IPS-NIHi7 (cell line): Measurements from ENCODE around the gene FGD5.

Experiments used
- DNase-seq: peaks from one replicate; pipeline ENCODE4 v3.0.0; 2012; ENCODE audit warnings: mixed read lengths; ENCODE audit errors: extremely low spot score

The FGD5 gene

DNA sequence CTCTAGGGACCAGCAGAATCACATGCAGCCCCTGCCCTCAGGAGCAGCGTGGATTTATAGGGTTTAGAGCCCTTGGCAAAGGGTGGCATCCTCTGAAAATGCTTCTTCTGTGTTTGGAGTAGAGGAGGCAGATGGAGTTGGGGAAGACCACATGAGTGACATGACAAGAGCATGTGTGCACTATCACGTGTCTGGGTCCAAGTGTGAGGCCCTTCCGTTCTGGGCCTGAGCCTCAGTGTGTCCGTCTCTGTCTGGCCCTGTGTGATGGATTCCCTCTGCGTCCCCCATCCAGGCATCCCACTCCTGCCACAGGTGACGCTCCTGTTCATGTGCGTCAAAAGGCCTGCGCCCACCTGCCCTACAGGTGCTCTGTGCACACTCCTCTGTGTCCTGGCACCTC lies 30.1 kb downstream of the FGD5 start:
- DNase-seq, result no peak

- no peak for DNase-seq
Observed at GRCh38 chr3:14849638-14850230, 31.0 kb downstream of the FGD5 start.

DNA sequence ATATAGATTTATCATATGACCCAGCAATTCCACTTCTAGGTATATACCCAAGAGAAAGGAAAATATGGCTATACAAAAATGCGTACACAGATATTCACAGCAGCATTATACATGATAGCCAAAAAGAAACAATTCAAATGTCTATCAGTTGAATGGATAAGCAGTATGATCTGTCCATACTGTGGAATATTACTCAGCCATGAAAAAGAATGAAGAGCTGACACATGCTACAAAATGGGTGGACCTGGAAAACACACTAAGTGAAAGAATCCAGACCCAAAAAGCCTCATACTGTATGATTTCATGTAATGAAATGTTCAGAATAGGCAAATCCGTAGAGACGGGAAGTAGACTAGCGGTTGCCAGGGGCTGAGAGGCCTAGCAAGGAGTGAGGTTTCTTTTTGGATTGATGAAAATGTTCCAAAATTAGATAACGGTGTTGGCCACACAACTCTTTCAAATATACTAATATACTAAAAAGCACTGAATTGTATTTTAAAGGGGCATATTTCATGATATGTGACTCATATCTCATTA lies 33.4 kb downstream of the FGD5 start:
- no peak for DNase-seq

DNA sequence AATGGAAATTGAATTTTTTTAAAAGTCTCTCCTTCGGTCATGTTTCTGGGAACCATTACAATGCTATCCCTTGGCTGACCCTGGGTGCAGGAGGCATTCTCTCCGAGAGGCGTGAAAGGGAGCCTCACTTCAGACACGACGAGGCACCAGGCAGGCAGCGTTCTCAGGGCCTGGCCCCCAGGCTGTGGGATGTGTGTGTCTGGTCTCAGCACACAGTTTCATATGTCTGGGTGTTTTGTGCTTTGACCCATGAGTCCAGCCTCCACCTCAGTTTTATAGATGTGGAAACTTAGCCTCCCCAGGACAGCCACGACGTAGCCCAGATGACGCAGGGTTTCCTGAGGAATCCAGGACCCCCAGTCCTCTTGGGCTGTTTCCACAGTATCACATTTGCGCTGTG lies 34.0 kb downstream of the FGD5 start:
- no peak for DNase-seq

GRCh38 chr3:14853271-14853951 lies 34.6 kb downstream of the FGD5 start:
- DNase-seq, result no peak

- DNase-seq, result no peak
Observed at GRCh38 chr3:14857506-14857905, 38.7 kb downstream of the FGD5 start.

DNA sequence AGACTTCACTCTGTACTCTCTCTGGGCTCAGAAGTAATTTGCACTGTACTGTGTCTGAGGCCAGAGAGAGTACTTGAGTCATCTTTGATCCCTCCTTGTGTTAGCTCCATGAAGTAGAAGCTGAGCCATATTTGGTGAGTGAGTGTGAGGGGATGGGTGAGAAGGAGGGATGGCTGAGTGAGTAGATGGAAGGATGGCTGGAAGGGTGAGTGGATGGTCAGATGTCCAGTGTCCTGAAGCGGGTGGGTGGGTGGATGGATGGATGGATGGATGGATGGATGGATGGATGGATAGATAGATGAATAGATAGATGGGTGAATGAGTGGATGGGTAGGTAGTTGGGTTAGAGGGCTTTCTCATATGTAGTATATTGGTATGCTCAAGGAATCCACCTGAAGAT lies 39.3 kb downstream of the FGD5 start:
- DNase-seq, result no peak

- no peak for DNase-seq
Observed at GRCh38 chr3:14859880-14860279, 41.1 kb downstream of the FGD5 start.

DNA sequence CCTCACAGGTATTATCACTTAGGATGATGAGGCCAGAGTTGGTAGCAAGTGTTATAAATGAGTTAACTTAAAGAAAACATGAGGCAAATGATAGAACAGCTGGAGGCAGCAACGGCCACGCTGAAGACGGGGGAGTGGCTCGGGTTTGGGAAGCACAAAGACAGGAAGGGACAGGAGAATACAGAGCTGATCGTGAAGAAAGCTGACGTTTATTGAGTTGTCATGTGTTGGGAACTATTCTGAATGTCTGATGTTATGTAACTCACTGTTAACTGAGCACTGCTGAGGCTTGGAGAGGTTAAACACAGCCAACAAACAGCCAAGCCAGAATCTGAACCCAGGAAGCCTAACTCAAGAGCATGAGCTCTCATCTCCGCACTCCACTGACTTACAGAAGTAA lies 42.3 kb downstream of the FGD5 start:
- DNase-seq, result no peak

GRCh38 chr3:14861446-14862302 lies 42.9 kb downstream of the FGD5 start:
- DNase-seq, result no peak

DNA sequence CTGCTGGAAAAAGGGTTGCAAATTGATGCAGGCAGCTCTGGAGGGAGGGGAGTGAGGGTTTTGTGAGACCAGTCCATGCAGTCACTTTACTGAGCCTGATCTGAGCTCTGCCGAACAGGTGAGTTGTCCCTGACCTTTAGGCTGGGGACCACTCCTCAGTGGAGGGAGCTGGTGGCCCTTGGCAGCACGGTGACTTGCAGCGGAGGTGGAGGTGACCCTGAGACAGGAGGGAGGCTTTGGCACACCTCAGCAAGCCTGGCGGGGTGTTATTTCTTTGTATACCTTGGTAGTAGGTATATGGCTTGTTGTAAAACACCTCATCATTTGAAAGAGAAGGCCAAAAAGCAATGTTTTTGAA lies 43.5 kb downstream of the FGD5 start:
- no peak for DNase-seq

DNA sequence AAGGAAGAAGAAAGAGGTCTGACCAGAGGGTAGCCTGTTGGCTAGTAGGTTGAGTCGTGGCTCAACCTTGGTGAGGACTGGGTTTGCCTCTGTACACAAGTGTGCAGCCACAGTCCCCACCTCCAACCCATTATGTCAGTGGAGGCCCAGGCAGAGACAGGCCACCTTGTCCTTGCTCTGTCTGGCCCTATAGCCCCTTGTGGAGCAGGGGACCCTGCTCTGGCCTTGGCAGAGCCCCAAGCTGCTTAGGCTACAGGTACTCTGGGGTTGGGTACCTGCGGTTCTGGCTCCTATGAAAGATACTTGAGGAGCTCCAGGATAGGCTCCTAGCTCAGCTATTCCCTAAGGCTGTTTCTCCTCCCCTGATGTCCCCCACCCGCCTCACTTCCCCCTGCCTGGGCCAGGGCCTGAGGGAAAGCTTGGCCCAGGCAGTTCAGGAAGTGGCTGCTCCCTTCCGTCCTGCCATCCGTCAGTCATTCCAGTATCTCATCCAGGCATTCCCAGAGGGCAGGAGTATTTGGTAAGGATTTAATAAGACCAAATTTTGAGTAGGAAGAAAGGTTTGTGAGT lies 44.0 kb downstream of the FGD5 start:
- DNase-seq, result no peak

DNA sequence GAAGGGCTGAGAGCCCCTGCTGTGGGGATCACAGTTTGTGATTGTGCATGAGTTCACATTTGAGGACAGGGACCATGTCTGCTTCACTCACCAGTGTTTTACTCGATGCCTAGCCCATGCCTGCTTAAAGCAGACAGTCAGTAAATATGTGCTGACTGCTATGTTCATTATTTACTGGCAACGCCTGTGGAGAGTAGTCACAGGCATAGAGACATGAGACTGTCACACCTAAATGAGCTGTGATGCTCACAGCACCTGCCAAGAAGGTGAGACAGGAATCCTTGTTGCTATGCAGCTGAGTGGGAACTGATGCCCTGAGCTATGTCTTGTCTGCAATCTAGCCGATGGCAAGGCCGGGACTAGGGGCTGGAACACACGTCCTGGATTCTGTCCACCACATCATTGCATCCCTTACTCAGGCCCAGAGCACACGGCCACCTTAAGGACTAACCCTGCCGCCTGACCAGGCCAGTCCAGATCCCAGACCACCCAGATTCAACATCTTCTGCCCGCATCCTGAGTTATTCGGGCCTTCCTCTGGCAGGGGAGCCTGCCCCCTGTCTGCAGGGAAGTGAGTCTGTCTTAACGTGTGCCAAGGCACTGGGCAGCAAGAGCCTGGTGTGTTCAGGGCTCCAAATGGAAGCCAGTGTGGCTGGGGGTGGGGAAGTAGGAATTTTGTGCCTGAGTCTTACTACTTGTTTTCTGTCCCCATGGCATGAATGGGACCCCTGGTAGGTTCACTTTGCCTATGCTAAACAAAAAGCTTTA lies 44.8 kb downstream of the FGD5 start:
- DNase-seq, result peak; percentile 58

DNA sequence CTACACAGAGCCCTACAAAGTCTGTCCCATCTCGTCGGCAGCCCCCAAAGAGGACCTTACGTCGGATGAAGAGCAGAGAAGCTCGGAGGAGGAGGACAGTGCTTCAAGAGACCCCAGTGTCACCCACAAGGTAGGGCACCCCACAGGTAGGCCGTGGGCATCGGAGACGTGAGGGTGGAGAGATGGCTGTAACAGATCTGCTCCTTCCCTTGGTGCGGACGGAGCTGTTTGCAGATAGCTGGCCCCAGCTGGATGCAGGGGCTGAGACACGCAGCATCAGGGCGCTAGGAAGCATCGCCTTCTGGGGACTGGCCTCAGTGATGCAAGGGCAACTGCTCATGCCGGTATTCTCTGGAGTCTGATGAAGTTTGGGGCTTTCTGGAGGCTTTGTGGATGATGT lies 45.4 kb downstream of the FGD5 start:
- DNase-seq, result no peak

DNA sequence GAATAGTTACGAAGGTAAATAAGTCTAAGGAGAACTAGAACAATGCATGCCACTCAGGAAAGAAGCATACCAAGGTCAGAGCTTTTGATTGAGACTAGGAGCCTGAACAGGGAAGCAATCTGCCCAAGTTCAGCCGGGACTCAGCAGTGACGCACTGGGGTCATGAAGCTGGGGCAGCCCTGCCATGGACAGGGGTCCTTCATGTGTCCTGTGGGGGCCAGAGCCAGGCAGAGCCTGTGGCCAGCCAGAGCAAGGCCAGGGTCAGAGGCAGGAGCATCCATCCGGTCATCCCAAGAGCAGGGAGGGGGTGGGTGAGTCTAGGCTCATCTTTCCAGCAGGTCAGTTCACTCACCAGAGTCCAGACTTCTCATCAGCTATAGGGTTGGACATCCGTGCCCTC lies 47.9 kb downstream of the FGD5 start:
- DNase-seq, result no peak

- DNase-seq, result no peak
Observed at GRCh38 chr3:14867936-14868570, 49.3 kb downstream of the FGD5 start.

GRCh38 chr3:14869917-14870782 lies 51.4 kb downstream of the FGD5 start:
- no peak for DNase-seq

GRCh38 chr3:14870783-14871060 lies 52.0 kb downstream of the FGD5 start:
- no peak for DNase-seq

DNA sequence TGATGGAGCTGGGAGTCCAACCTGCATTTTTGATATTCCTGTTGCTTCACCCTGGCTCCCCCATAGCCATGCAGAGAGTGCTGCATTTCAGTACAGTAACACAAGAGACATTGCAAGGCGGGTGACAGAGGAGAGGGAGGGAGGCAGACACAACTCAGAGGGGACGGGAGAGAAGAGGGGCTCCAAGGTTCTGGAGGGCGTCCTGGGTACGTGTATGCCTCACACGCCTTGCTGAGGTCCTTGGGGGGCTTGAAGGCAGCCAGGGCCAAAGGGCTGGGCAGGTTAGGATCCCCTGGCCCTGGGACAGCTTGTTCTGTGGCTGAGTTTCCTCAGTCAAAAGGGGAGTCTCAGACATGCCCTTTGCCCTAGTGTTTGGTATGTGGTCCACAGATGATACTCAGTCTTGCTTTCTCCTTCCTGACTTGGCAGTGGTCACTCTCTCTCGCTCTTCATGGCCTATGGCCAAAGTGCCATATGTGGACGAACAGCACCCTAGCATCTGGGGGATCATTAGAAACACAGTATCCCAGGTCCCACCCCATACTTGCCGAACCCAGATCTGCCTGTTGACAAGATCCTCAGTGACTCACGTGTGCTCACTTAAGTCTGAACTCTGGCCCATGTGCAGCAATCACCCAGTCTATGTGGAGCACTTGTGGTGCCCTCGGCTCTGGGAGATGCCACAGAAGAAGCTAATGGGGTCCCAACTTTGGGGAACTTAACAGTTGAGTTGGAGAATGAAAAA lies 52.9 kb downstream of the FGD5 start:
- no peak for DNase-seq

DNA sequence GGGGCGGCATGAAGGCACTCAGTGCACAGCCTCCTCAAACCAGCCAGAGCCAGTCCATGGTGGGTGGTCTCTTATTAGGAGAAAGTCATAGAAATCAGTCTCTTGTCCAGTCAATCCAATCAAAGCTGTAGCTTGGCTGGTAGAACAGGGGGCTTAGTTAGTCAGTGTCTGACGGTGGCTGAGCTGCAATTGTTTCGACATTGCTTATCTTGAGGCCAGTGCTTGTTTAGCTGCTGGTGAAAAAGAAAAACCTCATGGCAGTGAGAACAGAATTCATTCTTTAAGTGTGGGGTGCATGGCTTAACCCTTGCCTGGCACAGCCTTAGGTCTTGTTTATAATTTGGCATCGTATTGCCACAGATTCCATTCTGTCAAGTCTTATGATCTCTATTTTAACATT lies 53.9 kb downstream of the FGD5 start:
- no peak for DNase-seq
